ENCODE data around the gene TNIP3. TPM values are rescaled to one million over a fixed set of nuclear protein-coding genes. Genes with fewer than 3 reads are reported as not detected.

The TNIP3 gene
- polyA plus RNA-seq, 1 donor (not counting 4 experiments of a cell fraction or from before 2014, with no cell fraction given): 0.04 TPM

DNA sequence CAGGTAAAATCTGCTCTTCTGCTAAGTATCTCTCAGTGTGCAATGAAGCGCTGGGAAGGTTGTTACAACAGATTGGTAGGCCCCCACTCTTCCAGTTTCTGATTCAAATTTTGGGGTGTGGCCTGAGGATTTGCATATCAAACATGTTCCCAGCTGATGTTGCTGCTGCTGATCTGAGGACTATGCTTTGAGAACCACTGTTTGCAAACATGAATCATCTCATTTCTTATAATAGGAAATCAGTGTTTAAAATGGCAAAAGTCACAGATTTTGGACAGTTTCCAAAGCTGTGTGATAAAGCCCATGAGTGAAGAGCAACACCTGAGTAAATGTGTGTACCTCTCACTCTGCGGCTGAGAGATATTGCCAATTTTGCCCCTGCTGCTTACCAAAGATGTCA is 55.6 kb downstream of the TNIP3 start:
- Histone ChIP-seq H3K4me3 (ENCODE audit: control insufficient read depth in 2 of 3, extremely low read depth in 1 of 3, insufficient read depth in 2 of 3, low read depth in 1 of 3, low read length in 3 of 3) (no peak overlapping the region), H3K79me2 (ENCODE audit: control insufficient read depth, insufficient read depth, low read length) (no peaks in the 10 kb centered on the region), H3K9ac (ENCODE audit: control insufficient read depth, extremely low read depth, insufficient read depth, low read length) (no peak overlapping the region), H2AFZ (ENCODE audit: control insufficient read depth, low read length) (no peak overlapping the region), H3K36me3 (ENCODE audit: control insufficient read depth in 2 of 2, extremely low read depth in 1 of 2, insufficient read depth in 2 of 2, low read length in 2 of 2) (no peaks in the 10 kb centered on the region), H3K27me3 (ENCODE audit: control insufficient read depth, extremely low read depth, insufficient read depth, low read length) (no peaks in the 10 kb centered on the region), H4K20me1 (ENCODE audit: control insufficient read depth, extremely low read depth, insufficient read depth, low read length) (no peaks in the 10 kb centered on the region), H3K4me2 (ENCODE audit: control insufficient read depth, extremely low read depth, insufficient read depth, low read depth, low read length) (no peak overlapping the region), H3K9me1 (ENCODE audit: control insufficient read depth, extremely low read depth, insufficient read depth, low read length) (no peaks in the 10 kb centered on the region), H3K27ac (ENCODE audit: control insufficient read depth, insufficient read depth, low read length) (no peak overlapping the region), H3K4me1 (ENCODE audit: control insufficient read depth, extremely low read depth, insufficient read depth, low read length) (no peaks in the 10 kb centered on the region), H3K9me3 (ENCODE audit: control insufficient read depth, low read depth, low read length) (no peaks in the 10 kb centered on the region)
- dilution Hi-C loops (cut with MboI; ENCODE audit: extremely low pct_ligation_motif_present, low sequenced_read_pairs): no loop called here
- no peak for FAIRE-seq
- TF ChIP-seq, protein P1, sequence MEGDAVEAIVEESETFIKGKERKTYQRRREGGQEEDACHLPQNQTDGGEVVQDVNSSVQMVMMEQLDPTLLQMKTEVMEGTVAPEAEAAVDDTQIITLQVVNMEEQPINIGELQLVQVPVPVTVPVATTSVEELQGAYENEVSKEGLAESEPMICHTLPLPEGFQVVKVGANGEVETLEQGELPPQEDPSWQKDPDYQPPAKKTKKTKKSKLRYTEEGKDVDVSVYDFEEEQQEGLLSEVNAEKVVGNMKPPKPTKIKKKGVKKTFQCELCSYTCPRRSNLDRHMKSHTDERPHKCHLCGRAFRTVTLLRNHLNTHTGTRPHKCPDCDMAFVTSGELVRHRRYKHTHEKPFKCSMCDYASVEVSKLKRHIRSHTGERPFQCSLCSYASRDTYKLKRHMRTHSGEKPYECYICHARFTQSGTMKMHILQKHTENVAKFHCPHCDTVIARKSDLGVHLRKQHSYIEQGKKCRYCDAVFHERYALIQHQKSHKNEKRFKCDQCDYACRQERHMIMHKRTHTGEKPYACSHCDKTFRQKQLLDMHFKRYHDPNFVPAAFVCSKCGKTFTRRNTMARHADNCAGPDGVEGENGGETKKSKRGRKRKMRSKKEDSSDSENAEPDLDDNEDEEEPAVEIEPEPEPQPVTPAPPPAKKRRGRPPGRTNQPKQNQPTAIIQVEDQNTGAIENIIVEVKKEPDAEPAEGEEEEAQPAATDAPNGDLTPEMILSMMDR (optimal IDR thresholded peaks at IDR 0.05 in 1 of 3, IDR thresholded peaks at IDR 0.05 in 1 of 3, conservative IDR thresholded peaks at IDR 0.05 in 1 of 3; ENCODE audit: extremely low read depth in 1 of 3, insufficient read depth in 2 of 3, low read length in 3 of 3): no peak
- TF ChIP-seq EZH2 (IDR thresholded peaks at IDR 0.05; ENCODE audit: low read length): no peak
- DNase-seq (ENCODE audit: low read depth, low spot score): no peak

DNA sequence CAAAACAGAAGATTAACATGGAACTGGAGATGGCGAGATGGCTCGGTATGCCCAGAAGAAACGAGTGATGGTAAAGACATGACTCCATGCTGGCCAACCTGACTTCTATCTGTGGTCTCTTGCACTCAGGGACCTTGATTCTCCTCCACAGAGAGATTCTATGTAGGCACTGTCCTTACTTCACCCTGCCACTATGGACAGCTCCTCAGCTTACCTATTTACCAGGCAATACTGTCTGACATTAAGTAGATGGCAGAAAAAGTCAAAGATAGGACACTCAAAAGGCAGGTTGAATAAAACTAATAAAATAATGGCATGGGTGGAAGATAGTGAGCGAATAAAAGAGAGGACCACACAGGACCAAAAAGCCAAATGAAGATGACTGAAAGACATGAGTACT is 56.6 kb downstream of the TNIP3 start:
- H3K27ac ChIP-seq (ENCODE audit: control insufficient read depth, insufficient read depth, low read length): no peak overlapping the region
- FAIRE-seq: no peak
- H4K20me1 ChIP-seq (ENCODE audit: control insufficient read depth, extremely low read depth, insufficient read depth, low read length): no peaks in the 10 kb centered on the region
- no peaks in the 10 kb centered on the region for H3K27me3 ChIP-seq (ENCODE audit: control insufficient read depth, extremely low read depth, insufficient read depth, low read length)
- H3K9me3 ChIP-seq (ENCODE audit: control insufficient read depth, low read depth, low read length): no peaks in the 10 kb centered on the region
- no peak overlapping the region for H3K4me3 ChIP-seq (ENCODE audit: control insufficient read depth in 2 of 3, extremely low read depth in 1 of 3, insufficient read depth in 2 of 3, low read depth in 1 of 3, low read length in 3 of 3)
- H3K9me1 ChIP-seq (ENCODE audit: control insufficient read depth, extremely low read depth, insufficient read depth, low read length): no peaks in the 10 kb centered on the region
- no peaks in the 10 kb centered on the region for H3K4me1 ChIP-seq (ENCODE audit: control insufficient read depth, extremely low read depth, insufficient read depth, low read length)
- H2AFZ ChIP-seq (ENCODE audit: control insufficient read depth, low read length): no peak overlapping the region
- DNase-seq (ENCODE audit: low read depth, low spot score): no peak
- no peaks in the 10 kb centered on the region for H3K79me2 ChIP-seq (ENCODE audit: control insufficient read depth, insufficient read depth, low read length)
- no peak overlapping the region for H3K4me2 ChIP-seq (ENCODE audit: control insufficient read depth, extremely low read depth, insufficient read depth, low read depth, low read length)
- dilution Hi-C loops (cut with MboI; ENCODE audit: extremely low pct_ligation_motif_present, low sequenced_read_pairs): no loop called here
- H3K9ac ChIP-seq (ENCODE audit: control insufficient read depth, extremely low read depth, insufficient read depth, low read length): no peak overlapping the region
- H3K36me3 ChIP-seq (ENCODE audit: control insufficient read depth in 2 of 2, extremely low read depth in 1 of 2, insufficient read depth in 2 of 2, low read length in 2 of 2): no peaks in the 10 kb centered on the region
- TF ChIP-seq, protein P1 (optimal IDR thresholded peaks at IDR 0.05 in 1 of 3, IDR thresholded peaks at IDR 0.05 in 1 of 3, conservative IDR thresholded peaks at IDR 0.05 in 1 of 3; ENCODE audit: extremely low read depth in 1 of 3, insufficient read depth in 2 of 3, low read length in 3 of 3): no peak
- TF ChIP-seq EZH2 (IDR thresholded peaks at IDR 0.05; ENCODE audit: low read length): no peak

Data from keratinocyte (primary cell).